GM10847 (cell line): ENCODE data around the gene PLEKHG5.

Source experiments
- POLR2A ChIP-seq: IDR thresholded peaks from 2 replicates; pipeline ENCODE4 v1.6.1; 2011; ENCODE audit not compliant: insufficient read length; ENCODE audit errors: extremely low read depth

PLEKHG5 gene

DNA sequence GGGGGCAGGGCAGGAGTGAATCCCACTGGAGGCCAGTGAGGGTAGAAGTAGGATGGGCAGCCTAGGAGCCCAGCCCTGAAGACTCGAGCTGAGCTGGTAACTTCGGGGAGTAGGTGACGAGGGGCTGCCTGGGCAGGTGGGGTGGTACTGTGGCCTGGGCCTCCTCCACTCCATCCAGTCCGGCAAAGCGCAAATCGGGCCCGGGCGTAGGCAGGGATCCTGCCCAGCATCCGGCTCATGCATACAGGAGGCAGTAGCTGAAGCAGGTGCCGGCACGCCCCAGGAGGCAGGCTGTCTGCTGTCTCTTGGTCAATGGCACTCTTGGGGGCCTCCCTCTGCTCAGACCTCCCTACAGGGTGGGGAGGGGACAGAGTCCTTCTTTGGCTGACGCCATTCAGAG lies 24.2 kb downstream of the PLEKHG5 start:
- no peak for TF ChIP-seq POLR2A

DNA sequence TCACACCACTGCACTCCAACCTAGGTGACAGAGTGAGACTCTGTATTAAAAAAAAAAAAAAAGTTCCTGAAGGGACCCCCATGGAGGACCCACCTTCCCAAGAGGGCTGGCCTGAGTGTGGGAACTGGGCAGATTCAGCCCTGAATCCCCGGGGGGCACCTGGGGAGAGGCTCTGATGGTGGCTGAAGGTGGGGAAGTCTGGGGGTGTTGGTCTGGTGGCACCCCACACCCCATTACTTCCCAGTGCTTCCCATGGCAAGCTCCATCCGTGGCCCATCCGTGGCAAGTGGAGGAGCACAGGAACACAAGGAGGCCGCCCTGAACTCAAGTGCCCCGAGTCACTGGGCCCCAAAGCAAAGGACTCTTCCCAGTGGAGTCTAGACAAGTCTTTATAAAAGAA lies 24.7 kb downstream of the PLEKHG5 start:
- no peak for TF ChIP-seq POLR2A

DNA sequence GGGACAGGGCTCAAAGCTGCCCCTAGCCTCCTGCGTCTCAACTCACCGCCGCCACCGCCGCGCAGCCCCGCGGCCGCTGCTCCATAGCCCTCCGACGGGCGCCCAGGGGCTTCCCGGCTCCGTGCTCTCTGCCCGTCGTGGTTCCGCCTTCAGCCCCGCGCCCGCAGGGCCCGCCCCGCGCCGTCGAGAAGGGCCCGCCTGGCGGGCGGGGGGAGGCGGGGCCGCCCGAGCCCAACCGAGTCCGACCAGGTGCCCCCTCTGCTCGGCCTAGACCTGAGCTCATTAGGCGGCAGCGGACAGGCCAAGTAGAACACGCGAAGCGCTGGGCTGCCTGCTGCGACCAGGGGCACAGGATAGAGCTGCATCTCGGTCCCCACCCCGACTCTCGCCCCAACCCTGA lies 25.4 kb downstream of the PLEKHG5 start, which contains the start of gene TNFRSF25:
Gene TNFRSF25 (minus strand): TSS at position 151 of the 400 bp plus-strand sequence. CDS start 66 bp downstream, at position 85.
- no peak for TF ChIP-seq POLR2A

DNA sequence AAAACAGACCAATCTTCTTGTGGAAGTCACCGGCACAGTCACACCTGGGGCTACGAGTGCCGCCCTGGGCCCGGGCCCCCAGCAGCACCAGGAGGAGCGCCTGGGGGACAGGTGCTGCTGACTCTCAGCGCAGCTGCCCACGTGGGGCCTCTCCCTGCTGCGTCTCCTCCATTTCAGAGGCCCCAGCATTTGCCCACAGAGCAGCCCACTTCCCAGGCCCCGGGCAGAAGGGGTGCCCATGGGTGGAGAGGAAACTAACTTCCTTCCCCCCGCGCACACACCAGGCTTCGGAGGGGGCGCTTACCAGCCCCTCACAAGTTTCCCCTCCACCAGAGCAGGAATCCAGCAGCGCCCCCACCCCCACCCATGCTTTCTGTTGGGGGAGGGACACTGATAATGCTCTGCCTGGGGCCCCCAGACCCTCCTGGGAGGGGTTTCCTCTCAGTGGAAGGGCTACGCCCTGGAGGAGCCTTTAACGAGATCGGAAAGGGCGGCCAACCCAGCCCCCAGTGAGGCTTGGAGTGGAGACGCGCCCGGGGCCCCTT lies 25.9 kb downstream of the PLEKHG5 start:
- TF ChIP-seq POLR2A = no peak

DNA sequence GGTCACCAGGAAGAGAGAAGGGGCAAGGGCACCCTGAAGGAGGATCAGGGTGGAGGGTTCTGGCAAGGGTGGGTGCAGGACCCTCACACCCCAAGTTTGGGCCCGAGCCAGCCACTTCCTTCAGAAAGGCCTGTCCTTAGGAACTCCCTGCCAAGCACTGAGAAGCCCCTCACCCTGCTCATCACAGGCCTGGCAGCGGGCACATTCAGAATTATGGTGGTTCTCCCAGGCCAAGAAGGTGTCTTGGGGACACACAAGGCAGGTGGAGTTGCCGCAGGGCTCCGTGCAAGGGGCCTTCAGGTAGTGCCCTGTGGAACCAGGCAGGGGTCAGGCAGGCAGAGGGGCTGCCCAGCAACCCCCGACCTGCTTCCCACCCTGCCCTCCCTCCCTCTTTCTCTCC lies 26.6 kb downstream of the PLEKHG5 start:
- TF ChIP-seq POLR2A = no peak

DNA sequence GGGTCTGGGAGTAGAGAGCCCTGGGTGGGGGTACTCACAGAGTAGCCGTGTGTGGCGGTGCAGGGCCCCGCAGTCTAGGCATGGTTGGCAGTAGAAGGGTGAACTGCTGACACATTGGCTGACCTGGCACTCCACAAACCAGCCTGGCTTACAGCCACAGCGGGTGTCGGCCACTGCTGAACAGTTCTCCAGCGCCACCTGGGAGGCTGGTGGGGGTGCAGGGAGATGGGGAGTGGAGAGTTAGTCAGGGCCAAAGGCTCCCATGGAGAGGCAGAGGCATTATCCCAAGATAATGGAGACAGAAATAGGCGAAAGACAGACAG lies 27.0 kb downstream of the PLEKHG5 start:
- TF ChIP-seq POLR2A = no peak

DNA sequence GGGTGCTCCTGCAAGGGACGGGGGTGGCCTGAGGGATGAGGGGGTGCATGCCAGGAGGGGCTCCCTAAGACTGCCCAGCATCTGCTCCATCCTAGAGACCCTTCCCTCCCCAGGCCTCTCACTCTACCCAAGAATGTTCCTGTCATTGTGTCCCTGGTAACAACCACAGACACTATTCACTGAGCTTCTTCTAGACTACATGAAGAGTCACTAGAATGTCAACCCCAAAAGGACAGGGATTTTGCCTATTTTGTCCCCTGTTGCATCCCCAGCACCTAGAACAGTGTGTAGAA lies 28.4 kb downstream of the PLEKHG5 start:
- no peak for TF ChIP-seq POLR2A

DNA sequence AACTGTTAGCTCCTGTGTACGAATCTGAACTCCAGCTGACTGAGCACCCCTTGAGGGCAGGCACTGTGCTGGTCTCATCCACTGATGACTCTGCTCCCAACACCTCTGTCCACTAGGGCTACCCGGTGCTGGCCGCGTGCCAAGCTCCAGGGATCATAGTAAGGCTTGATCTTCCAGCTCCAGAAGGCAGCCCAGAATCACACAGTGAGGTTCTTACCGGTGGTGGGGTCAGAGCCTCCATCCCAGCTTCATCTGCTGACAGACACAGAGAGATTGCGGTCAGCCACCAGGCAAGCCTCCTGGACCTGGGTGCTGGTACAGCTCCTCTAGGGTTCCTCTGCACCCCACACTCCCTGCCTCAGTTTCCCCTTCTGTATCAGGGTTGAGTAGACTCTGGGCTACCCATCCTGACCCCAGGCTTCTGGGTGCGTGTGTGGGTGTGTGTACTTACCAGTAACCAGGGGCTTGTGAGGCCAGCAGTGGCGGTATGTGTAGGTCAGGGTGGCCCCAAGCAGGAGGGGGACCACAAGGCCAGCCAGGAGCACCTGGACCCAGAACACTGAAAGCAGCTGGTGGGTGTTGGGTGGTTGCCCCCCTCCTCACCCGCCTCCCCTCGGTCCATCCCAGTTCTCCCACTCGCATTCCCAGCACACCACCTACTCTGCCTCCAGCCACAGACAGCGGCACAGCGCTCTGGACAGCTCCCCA lies 28.9 kb downstream of the PLEKHG5 start:
- TF ChIP-seq POLR2A = no peak

DNA sequence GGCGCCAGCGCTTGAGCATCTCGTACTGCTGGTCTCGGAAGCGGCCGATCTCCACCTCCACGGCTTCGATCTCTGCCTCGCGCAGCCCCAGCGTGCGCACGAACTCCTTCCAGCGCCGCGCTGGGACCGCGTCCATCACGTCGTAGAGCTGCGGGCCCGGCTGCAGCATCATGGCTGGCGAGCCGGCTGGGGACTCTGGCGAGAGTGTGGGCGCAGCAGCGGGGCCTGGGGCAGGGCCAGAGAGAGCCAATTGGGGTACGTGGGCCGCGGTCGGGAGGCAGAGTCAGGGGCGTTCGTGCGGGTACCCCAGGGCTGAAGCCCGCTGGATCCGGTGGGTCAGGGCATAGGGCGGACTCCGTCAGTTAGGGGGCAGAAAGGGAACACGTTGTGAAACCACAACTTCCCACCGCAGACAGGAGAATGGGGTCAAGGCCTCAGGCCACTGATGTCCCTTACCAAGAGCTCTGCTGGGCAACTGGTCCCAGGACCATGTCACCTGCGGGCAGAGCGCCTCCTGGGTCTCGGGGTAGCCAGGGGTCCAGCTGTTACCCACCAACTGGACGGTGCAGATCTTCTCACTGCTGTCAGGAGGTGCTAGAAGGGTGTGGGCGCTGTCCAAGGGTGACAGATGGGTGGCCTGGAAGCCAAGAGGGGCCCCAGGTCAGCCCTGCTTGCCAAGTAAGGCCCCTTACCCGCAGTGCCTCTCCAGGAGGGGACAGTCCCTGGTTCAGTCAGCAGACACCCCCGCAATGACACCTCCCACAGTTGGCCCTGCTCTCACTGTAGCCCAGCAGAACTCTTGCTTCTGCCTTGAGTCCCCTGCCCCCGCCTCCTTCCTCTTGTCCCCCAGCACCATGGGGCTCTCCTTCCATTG lies 29.7 kb downstream of the PLEKHG5 start:
- TF ChIP-seq POLR2A = no peak

DNA sequence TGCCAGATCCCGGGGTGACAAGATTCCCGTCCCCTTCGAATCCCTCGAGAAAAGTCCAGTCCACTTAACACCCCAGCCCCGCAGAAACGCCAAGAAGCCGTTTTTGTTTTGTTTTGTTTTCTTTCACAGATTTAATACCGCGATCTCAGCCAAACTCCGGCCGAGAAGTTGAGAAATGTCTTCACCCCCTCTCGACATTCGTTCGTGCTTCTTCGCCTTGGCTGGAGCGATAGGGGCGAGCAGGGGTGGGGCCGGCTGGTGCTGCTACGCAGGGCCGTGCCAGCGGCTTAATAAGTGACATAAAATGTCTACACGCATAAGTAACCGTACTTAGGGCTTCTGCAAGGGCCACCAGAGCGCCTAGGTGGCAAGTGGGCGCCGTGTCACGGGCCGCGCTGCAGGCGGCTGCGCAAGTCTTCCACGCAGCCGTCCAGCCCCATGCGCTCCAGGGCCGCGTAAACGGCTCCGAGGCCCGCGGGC lies 30.4 kb downstream of the PLEKHG5 start:
- no peak for TF ChIP-seq POLR2A

DNA sequence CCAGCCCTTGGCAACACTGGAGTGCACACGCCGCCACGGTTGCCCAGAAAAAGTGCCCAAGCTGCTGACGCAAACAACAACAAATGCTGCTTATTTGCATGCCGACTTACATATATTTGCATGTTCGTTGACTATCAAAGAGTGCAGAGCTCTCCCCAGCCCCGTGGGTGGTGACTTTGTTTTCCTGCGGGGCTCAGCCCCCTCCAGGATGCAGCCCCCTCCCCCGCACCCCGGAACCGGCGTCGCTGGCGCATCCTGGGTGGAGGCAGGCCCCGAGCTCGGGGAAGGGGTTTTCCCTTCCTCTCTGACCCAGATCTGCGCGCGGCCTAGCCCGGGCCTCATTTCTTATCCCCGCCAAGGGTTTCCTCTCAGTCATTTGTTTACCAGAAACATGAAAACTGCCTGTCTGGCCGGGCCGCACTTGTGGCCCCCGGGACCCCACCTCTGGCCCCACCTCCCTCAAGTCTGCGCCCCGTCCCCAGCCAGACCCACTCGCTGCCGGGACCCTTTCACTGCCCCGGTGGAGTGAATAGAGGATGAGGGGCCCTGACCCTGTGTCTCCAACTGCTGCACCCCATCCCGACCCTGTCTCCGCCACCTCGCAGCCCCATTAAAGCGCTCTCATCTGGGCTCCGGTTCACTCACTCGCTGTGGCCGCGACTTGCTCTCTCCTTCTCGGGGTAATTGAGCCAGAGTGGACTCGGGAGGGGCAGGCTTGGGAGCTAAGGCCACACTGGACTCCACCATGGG lies 31.0 kb downstream of the PLEKHG5 start:
- TF ChIP-seq POLR2A = no peak

DNA sequence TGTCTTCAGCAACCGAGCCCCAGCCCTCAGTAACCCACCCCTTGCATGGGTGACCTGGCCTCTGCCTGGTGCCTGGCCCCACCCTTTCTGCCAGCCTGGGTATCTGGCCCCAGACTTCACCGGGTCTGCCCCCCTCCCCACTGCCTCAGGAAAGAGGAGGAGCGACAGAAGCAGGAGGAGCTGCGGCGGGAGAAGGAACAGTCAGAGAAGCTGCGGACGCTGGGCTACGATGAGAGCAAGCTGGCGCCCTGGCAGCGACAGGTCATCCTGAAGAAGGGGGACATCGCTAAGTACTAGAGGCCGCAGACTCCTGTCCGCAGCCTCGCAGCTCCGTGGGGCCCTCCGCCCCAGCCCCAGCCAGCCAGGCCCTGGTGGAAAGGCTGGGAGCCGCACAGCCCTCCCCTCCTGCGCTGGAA lies 31.6 kb downstream of the PLEKHG5 start:
- TF ChIP-seq POLR2A = no peak

DNA sequence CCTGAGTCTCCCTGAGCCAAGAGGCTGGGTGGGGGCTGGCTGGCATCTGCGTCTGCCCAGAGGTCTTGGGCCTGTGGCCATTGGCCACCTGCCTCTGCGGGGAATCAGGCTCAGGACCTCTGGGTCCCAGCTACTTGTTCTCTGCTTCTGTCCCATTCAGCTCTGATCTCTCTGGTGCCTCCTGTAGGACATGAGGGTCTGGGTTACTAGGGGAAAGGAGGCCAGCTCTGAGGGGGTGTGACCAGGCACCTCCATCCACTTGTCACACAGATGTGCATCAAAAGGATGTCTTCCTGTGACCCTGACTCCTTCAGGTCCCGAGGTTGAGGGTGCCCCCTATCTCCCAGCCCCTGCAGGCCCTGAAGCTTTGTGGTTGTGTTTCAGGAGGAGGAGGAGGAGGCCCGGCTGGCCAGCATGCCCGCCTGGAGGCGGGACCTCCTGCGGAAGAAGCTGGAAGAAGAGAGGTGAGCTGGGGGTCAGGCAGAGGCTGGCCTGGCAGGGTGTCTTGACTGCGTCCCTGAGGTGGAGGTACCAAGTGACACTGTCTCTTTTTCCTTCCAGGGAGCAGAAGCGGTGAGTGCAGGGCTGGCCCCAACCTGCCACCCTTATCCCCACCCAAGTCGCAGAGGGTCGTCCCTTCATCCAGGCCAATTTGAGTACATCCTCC lies 34.5 kb downstream of the PLEKHG5 start:
- no peak for TF ChIP-seq POLR2A

DNA sequence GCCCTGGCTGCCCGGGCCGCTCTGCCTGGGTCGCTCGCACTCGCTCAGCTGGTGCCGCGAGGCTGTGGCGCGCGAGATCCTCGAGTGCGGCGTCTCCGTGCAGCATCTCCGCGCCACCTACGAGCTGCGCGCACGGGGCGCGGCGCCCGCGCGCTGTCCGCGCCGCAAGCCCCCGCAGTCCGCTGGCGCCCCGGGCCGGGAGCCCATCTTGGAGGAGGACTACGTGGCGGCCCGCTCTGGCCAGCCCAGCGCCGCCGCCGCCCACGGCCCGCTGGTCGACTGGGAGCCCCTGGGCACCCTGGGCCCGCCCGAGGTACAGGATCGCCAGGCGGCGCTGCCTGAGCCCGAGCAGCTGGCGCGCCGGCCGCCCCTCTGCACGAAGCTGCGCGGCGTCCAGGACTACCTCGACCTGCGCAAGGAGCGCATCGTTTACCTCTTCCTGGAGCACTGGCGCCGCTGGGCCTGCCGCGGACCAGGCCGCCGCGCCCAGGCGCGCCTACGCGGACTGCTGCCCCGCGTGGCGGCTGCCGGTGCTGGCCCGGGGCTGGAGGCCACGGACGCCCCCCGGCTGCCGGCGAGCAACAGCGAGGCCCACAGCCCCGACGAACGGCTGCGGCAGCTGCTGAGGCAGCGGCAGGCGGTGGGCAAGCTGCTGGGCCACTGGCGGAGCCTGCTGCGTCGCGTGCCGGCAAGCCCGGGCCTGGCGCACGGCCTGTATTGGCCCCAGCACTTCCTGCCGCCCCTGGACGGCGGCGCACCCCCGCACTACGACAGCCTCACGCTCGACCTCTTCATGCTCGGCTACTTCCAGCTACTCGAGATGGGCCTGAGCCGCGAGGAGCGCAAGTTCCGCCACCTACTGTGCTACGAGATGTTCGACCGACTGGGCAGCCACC lies 36.4 kb downstream of the PLEKHG5 start:
- no peak for TF ChIP-seq POLR2A

DNA sequence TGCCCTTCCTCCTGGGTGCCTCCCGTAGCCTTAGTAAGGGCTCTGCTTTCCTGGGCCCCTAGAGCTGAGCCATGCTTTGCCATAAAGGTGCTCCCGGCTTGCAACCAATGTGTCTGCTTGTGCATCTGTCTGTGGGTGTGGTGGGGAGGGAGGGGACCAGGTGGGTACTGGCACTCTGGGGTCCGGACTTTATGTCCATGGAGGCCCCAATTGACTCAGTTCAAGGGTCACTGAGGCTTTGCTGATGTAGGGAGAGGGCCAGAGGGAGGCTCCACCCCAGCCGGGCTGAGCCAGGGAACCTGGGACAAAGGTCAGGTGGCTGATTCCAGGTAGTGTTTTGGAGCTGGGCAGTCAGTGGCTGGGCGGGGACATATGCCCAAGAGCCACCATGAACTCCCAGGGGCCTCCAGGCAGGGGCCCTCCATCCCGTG lies 40.5 kb downstream of the PLEKHG5 start:
- TF ChIP-seq POLR2A = no peak
